ENCODE measurements around the gene RPS6KA4.
"Not testable (repeated sequence)": the region's sequence is repeated elsewhere in the genome, so short reads cannot be mapped to it uniquely, and the experiment has no call there.

Gene RPS6KA4

DNA sequence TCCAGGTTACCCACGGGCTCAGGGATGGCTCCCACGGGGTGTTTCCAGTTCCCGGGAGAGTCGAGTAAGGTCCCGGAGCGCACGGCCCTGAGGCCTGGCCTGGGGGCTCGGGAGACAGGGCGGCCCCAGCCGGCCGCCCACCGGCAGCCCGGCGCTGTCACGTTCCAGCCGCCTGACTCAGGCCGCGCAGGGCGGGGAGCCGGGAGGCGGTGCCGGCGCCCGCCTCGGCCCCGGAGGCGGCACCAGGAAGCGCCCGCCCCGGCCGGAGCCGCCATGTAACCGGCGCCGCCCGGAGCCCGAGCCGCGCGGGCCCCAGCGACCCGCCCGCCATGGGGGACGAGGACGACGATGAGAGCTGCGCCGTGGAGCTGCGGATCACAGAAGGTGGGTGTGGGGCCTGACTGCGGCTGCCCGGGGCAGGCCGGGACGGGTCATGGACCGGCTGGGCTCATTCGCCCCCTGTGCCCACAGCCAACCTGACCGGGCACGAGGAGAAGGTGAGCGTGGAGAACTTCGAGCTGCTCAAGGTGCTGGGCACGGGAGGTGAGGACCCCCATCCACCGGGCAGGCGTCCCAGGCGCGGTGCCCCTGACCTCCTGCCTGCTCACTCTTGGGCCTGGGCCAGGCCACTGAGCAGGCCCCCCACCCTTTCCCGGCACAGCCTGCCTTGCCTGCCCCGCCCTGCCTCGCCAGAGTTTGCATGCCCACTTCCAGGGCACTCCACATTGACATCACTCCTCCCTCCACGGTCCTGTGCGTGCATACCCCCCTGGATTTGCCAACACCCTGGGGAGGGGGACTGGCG lies at the start of gene RPS6KA4:
TSS of gene RPS6KA4 (plus strand) at position 256 of the 805 bp plus-strand sequence. CDS start at position 330, 74 bp downstream.
- peak; percentile 72 for DNase-seq

DNA sequence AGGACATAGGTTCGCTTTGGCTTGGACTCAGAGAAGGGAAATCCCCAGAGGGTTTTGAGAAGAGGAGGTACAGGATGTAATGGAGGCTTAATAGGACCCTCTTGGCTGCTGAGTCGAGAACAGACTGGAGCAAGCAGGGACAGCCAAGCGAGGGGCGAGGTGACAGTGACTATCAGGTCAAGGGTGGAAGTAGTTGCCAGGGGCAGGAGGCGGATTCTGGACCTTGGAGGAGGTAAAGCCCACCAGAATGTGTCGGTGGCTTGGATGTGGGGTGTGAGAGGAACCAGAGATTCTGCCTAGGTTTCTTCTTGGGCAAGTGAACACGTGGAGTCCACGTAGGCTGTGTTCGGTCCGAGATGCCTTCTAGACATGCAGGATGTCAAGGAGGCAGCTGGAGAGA lies 46.0 kb upstream of the RPS6KA4 start:
- DNase-seq: no peak

DNA sequence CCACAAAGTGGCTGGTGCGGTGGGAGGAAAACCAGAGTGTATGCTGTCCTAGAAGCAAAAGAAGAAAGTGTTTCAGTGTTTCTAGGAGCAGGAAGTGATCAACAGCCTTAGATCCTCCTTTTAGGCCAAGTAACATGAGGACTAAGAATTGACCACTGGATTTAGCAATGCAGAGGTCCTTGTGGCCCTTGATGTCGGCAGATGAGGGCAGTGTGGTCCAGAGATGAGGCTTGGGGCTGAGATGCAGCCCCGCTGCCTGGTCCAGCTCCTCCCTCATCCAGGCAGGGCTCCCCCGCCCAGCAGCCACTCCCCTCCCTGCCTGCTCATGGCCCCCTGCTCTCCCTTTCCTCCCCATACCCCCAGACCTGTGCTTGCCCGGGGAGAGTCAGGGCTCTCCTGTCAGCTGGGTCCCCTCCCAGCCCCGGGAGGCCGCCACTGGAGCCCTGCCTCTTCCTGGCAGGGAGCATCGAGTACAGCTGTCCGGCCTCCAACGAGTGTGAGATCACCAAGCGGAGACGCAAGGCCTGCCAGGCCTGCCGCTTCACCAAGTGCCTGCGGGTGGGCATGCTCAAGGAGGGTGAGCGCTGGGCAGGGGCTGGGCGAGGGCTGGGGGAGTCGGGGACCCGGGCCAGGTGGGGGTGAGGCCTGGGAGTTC lies 45.3 kb upstream of the RPS6KA4 start:
- no peak for DNase-seq

DNA sequence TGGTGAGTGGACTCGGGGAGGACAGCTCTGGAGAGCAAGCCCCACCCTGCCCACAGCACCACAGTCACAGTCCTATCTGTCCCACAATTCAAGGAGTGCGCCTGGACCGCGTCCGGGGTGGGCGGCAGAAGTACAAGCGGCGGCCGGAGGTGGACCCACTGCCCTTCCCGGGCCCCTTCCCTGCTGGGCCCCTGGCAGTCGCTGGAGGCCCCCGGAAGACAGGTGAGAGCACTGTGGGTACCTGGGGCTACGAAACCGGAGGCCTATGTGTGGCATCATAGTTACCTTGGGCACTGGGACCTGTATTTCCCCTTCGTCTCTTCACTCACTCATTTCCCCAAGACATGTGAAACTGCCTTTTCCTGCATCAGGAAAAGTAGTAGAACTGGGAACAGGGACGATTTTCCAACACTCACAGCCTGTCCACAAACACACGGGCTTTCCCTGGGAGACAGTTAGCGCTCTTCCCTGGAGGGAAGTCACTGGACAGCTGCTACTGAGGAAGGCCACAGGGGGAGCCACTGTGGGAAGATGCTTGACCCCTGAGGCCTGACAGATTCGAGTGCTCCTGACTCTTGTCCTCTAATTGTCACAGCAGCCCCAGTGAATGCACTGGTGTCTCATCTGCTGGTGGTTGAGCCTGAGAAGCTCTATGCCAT lies 44.7 kb upstream of the RPS6KA4 start:
- DNase-seq: no peak

GRCh38 chr11:64314805-64315561 lies 44.0 kb upstream of the RPS6KA4 start:
- no peak for DNase-seq

GRCh38 chr11:64315667-64316526 lies 43.1 kb upstream of the RPS6KA4 start:
- DNase-seq: not testable (repeated sequence)

DNA sequence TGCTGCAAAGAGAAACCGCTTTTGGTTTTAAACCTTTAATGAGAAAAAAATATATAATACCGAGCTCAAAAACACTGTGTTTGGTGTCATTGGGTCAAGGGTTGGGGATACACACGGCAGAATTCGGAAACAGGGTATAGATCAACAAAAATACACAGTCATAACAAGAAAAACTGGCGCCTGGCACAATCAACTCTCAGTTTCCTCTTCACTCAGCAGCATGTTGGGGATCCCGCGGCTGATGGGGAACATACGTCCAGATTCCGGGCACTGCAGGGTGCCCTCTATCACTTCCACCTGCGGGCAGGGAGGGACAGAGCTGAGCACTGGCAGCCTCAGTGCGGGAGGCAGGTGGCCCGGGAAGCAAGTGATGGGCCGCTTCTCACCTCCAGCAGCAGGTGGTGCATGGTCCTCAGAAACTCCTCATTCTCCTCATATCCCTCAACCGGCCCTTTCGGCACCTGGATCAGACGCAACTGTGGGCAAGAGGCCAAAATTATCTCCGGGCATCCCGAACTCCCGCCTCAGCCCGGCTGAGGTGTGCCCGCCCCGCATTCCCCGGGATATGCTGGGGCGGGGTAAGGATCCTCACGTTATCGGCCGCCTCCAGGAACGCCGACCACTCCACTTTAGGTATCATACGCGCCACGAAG lies 42.2 kb upstream of the RPS6KA4 start:
- peak; percentile 78 for DNase-seq

GRCh38 chr11:64317325-64317960 lies 41.5 kb upstream of the RPS6KA4 start, which contains the start of gene TRMT112:
Gene TRMT112, minus strand, starts transcription at chr11:64317559. Its CDS starts 33 bp downstream, at chr11:64317526.
- DNase-seq: peak; percentile 99

DNA sequence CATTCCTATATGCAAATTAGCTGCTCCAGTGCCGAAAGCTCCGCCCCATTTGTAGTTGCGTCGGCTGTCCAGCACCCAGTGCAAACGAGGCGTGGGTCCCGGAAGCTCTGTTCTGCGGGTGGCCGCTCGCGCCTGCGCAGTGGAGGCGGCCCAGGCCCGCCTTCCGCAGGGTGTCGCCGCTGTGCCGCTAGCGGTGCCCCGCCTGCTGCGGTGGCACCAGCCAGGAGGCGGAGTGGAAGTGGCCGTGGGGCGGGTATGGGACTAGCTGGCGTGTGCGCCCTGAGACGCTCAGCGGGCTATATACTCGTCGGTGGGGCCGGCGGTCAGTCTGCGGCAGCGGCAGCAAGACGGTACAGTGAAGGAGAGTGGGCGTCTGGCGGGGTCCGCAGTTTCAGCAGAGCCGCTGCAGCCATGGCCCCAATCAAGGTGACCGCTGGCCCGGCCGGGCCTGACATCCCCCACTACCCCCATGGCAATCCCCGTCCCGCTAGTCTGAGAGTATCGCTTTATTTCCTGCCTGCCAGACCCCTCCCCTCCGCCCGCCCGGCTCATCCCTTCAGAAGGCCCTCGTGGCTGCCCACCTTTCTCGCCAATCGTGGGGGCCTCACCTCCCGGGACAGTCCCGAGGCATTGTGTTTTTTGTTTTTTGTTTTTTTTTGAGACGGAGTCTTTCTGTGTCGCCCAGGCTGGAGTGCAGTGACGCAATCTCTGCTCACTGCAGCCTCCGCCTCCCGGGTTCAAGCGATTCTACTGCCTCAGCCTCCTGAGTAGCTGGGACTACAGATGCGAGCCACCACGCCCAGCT lies 40.8 kb upstream of the RPS6KA4 start, which contains the start of gene PRDX5:
TSS of gene PRDX5 (plus strand) at position 161 of the 805 bp plus-strand sequence. CDS start at position 256, 95 bp downstream.
- DNase-seq: peak; percentile 98

DNA sequence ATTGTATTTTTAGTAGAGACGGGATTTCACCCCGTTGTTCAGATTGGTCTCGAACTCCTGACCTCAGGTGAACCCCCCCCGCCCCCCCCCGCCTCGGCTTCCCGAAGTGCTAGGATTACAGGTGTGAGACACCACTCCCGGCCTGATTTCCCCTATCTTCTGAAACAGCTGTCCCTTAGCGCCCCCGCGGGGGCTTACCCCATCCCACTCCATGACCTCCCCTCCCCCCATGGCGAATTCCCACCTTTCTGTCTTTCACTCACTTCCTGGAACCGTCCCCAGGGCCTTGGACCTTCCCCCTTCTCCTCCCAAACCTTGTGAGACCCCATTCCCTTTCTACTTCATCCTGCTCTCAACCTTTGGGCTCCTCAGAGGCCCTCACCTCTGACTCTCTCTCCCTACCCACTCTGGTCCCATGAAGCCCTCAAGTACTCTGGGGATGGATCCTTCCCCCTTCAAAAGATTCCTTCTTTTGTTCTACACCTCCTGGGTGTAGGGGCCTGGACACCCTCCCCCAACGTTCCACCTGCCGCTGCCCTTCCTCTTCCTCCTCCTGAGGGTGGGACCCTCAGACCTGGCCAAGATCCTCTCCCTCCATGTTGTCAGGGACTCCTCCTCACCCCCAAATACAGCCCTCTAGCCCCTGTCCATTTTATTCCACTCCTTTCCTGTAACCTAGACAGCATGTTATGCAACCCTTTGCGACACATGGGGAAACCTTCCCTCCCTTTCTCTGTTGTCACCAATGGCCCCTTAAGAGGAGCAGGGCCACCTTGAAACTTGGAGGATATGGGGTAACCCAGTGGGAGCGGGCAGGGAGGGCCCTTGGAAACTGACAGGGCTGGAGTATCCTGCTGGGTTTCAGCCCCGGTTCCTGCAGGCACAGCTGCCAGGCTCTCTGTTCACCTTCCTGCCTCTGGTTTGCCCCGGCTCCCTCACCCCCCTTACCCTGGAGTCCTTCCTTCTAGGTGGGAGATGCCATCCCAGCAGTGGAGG lies 39.9 kb upstream of the RPS6KA4 start:
- peak; percentile 49 for DNase-seq

DNA sequence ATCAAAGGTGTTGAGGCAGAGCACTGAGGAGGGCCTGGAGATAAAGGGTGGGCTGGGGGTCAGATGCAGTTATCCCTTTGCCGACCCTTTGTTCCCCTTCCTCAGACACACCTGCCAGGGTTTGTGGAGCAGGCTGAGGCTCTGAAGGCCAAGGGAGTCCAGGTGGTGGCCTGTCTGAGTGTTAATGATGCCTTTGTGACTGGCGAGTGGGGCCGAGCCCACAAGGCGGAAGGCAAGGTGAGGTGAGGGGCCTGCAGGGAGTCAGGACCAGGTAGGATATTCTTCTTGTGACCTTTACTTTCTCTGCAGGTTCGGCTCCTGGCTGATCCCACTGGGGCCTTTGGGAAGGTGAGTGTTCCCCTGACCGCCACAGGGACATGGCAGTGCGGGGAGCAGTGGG lies 38.4 kb upstream of the RPS6KA4 start:
- no peak for DNase-seq

GRCh38 chr11:64321026-64321425 lies 37.9 kb upstream of the RPS6KA4 start:
- no peak for DNase-seq

DNA sequence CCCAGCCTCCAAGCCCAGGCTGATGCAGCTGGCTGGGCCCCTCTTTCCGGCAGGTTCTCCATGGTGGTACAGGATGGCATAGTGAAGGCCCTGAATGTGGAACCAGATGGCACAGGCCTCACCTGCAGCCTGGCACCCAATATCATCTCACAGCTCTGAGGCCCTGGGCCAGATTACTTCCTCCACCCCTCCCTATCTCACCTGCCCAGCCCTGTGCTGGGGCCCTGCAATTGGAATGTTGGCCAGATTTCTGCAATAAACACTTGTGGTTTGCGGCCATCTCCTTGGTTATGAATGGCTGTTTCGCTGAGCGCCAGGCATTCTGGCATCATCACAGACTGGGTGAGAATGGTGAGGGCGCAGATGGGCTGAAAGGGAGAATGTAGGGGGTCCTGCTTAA lies 37.4 kb upstream of the RPS6KA4 start:
- no peak for DNase-seq

DNA sequence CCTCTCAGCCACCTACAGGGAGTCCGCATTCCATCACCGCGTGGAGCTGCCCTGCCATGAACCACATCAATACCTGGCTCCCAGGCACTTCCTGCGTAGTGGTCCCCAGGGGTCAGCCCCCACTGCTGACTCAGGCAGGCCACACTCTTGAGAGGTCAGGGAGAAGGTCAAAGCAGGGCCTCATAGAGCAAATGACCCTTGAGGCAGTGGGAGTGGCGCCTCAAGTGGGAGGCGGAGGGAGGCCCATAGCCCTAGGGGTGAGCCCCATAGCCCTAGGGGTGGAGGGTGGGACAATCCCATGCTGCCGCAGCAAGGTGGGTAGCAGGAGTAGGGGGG lies 36.1 kb upstream of the RPS6KA4 start:
- no peak for DNase-seq

DNA sequence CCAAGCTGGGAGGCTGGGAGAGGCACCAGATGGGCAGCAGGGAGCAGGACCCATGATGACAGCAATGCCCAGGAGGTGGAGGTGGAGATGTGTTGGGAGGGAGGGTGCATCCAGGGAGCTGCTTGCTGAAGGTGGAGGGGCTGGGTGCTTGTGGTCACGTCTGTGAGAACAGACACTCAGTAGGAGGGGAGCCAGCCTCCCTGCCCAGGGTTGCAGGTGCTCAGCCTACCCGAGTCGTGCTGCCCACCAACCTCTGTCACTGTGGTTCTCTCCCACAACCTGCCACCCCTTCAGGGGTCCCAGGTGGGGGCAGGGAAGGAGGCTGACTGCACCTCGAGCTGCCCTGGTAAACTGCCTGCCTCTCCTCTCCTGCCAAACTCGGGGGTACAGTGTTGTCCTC lies 35.6 kb upstream of the RPS6KA4 start:
- DNase-seq: no peak

- not testable (repeated sequence) for DNase-seq
Measured at GRCh38 chr11:64323984-64324383, 35.0 kb upstream of the RPS6KA4 start.

DNA sequence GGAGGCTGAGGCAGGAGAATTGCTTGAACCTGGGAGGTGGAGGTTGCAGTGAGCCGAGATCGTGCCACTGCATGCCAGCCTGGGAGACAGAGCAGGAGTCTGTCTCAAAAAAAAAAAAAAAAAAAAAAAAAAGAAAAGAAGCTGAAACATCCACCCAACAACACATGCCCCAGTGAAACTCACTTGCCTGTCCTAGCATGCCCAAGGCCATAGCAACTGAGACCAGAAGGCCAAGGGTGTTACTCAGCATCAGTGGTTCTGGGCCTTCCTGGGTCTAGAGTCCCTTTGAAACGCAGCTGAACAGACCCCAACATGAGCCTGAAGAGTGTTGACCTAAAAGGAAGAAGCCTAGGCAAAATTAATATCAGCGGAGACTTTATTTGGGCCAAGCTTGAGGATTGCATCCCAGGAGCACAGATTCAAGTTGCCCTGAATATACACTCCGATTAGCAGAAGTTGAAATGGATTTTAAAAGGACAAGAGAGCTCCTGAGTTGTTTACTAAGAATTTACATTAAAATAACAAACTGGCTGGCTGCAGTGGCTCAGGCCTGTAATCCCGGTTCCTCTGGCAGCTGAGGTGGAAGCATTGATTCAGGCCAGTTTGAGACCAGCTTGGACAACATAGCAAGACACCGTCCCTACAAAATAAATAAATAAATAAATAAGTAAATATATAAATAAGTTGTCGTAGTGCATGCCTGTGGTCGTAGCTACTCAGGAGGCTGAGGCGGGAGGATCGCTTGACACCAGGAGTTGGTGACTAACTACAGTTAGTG lies 34.1 kb upstream of the RPS6KA4 start:
- no peak for DNase-seq

- DNase-seq: no peak
Measured at GRCh38 chr11:64327375-64327774, 31.6 kb upstream of the RPS6KA4 start.

All from OCI-M1 (cell line).